KMS-11 (cell line): Measurements from ENCODE around the gene EBP.

Experiments used
- H2AFZ ChIP-seq: fragments of 200-600 bp; sonication (generic); 2 replicates; pipeline ENCODE4 v1.6.1; 2016; ENCODE audit warnings: antibody characterized with exemption, mixed run types, low read depth
- H3K27ac ChIP-seq: fragments of 200-600 bp; sonication (generic); 2 replicates; pipeline ENCODE4 v1.6.1; 2016; ENCODE audit warnings: mild to moderate bottlenecking, mixed run types
- H3K27me3 ChIP-seq: fragments of 200-600 bp; sonication (generic); 2 replicates; pipeline ENCODE4 v1.6.1; 2017; ENCODE audit warnings: mild to moderate bottlenecking, low read depth, mixed run types, moderate library complexity; ENCODE audit not compliant: insufficient read depth
- H3K36me3 ChIP-seq: fragments of 200-600 bp; sonication (generic); 2 replicates; pipeline ENCODE4 v1.6.1; 2017; ENCODE audit warnings: mild to moderate bottlenecking, mixed run types; ENCODE audit not compliant: insufficient read depth
- H3K4me1 ChIP-seq: fragments of 200-600 bp; sonication (generic); 2 replicates; pipeline ENCODE4 v1.6.1; 2016; ENCODE audit warnings: mild to moderate bottlenecking, low read depth, mixed run types; ENCODE audit not compliant: poor library complexity, severe bottlenecking
- H3K4me2 ChIP-seq: fragments of 200-600 bp; sonication (generic); 2 replicates; pipeline ENCODE4 v1.7.0; 2016; ENCODE audit warnings: mild to moderate bottlenecking, mixed run types
- H3K4me3 ChIP-seq: fragments of 200-600 bp; sonication (generic); IDR thresholded peaks from 2 replicates; pipeline ENCODE4 v1.6.1; 2017; ENCODE audit warnings: low read depth, low read length, mixed read lengths; ENCODE audit not compliant: insufficient read depth
- H3K79me2 ChIP-seq: fragments of 200-600 bp; sonication (generic); 2 replicates; pipeline ENCODE4 v1.6.1; 2016; ENCODE audit warnings: low read depth, mixed run types; ENCODE audit not compliant: insufficient read depth
- H3K9ac ChIP-seq: fragments of 200-600 bp; sonication (generic); 2 replicates; pipeline ENCODE4 v1.6.1; 2016; ENCODE audit warnings: mild to moderate bottlenecking, mixed run types
- H4K20me1 ChIP-seq: fragments of 200-600 bp; sonication (generic); 2 replicates; pipeline ENCODE4 v1.6.1; 2016; ENCODE audit warnings: mild to moderate bottlenecking, mixed run types; ENCODE audit not compliant: insufficient read depth
- CTCF ChIP-seq: fragments of 200-600 bp; sonication (generic); conservative IDR thresholded peaks from 2 replicates; pipeline ENCODE4 v1.6.1; 2017; ENCODE audit warnings: low read depth, mild to moderate bottlenecking, antibody characterized with exemption, low read length, moderate library complexity, mixed read lengths

Gene EBP

GRCh38 chrX:48513670-48514069 is 7.9 kb upstream of the EBP start:
- TF ChIP-seq CTCF, result no peak
- Histone ChIP-seq H3K4me3 (no peak overlapping the region), H4K20me1 (no peaks in the 10 kb centered on the region), H3K9ac (no peak overlapping the region), H2AFZ (no peak overlapping the region), H3K36me3 (no peaks in the 10 kb centered on the region), H3K4me2 (no peak overlapping the region), H3K4me1 (no peaks in the 10 kb centered on the region), H3K27ac (no peak overlapping the region), H3K27me3 (no peaks in the 10 kb centered on the region), H3K79me2 (no peaks in the 10 kb centered on the region)

GRCh38 chrX:48514126-48514806 is 7.3 kb upstream of the EBP start:
- Histone ChIP-seq H4K20me1 (no peaks in the 10 kb centered on the region), H2AFZ (no peak overlapping the region), H3K79me2 (no peaks in the 10 kb centered on the region), H3K36me3 (no peaks in the 10 kb centered on the region), H3K4me2 (no peak overlapping the region), H3K27me3 (no peaks in the 10 kb centered on the region), H3K27ac (no peak overlapping the region), H3K4me3 (no peak overlapping the region), H3K4me1 (no peaks in the 10 kb centered on the region), H3K9ac (no peak overlapping the region)
- no peak for TF ChIP-seq CTCF

GRCh38 chrX:48514868-48515460 is 6.6 kb upstream of the EBP start:
- Histone ChIP-seq H3K4me2 (no peak overlapping the region), H3K27me3 (no peaks in the 10 kb centered on the region)

GRCh38 chrX:48515842-48516241 is 5.8 kb upstream of the EBP start:
- peaks cover 5% of the 10 kb centered on the region for H3K4me1 ChIP-seq
- H4K20me1 ChIP-seq, result no peaks in the 10 kb centered on the region
- H2AFZ ChIP-seq, result no peak overlapping the region
- no peaks in the 10 kb centered on the region for H3K79me2 ChIP-seq
- no peak overlapping the region for H3K4me2 ChIP-seq
- H3K27me3 ChIP-seq, result no peaks in the 10 kb centered on the region
- TF ChIP-seq CTCF, result no peak
- no peaks in the 10 kb centered on the region for H3K36me3 ChIP-seq
- no peak overlapping the region for H3K9ac ChIP-seq
- no peak overlapping the region for H3K4me3 ChIP-seq
- H3K27ac ChIP-seq, result no peak overlapping the region

More at GRCh38 chrX:48514868-48515460, 6.6 kb upstream of the EBP start:
- H3K36me3 ChIP-seq, result no peaks in the 10 kb centered on the region
- H3K79me2 ChIP-seq, result no peaks in the 10 kb centered on the region
- H2AFZ ChIP-seq, result no peak overlapping the region
- H3K9ac ChIP-seq, result no peak overlapping the region
- H3K4me1 ChIP-seq, result no peaks in the 10 kb centered on the region
- H3K4me3 ChIP-seq, result no peak overlapping the region
- no peak overlapping the region for H3K27ac ChIP-seq
- no peaks in the 10 kb centered on the region for H4K20me1 ChIP-seq
- TF ChIP-seq CTCF, result no peak
